Germinal center (tissue), 1 donor: ENCODE results near the gene HBD.

Source experiments
- DNase-seq: peaks from one replicate; pipeline ENCODE4 v3.0.0; 2012; ENCODE audit warnings: mixed read lengths, low spot score

Gene HBD

DNA sequence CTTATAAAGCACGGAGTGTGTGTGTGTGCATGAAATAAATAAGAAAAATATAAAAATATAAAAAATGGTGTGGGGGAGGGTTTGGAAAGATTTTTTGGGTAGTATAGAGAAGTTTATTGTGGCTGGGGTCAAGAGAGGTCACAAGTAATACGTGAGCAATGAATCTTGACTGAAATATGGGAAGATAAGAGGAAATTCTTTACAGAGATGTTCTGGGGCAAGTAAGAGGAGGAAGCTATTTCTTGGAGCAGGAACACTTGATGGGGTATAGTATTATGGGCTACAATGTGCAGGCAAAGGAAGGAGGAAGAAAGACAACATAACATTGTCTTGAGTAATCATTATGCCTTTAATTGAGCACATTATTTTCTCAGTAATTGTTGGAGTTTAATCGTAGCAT lies 2.1 kb downstream of the HBD start:
- DNase-seq, result no peak

DNA sequence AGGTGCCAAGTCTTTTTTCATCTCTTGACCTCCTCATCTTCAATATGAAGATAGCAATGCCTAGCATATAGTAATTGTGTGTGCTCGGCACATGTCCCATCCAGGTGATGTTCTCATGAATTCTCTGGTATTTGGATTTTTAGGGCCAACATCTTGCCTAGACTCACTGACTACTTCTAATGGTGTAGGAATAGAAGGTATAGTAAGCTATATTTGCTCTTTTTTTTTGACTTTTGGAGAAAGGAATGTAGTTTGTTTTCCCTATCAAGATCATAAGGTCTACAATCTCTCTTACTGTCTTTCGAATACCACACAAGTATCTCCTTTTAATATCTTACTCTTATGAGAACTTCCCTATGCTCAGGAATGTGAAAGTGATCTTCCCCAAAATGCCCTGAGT lies 3.2 kb downstream of the HBD start:
- DNase-seq, result no peak

DNA sequence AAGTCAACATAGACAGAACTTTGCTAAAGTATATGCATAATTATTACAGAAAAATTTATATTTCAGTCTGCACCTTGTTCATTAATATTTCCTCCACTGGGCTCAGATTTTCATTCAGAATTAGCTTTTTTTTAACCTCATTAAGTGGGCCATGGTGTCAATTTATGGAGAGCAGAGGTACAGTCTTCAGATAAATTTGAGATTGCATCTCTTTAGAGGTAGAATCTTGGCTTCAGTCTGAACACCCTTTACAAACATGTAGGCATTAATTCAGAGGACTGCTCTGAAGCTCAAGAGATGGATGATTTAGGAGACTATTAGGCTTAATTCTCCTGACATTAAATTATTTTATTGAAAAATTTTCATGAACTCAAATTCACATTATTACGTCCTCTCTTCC lies 4.0 kb downstream of the HBD start:
- DNase-seq, result no peak

DNA sequence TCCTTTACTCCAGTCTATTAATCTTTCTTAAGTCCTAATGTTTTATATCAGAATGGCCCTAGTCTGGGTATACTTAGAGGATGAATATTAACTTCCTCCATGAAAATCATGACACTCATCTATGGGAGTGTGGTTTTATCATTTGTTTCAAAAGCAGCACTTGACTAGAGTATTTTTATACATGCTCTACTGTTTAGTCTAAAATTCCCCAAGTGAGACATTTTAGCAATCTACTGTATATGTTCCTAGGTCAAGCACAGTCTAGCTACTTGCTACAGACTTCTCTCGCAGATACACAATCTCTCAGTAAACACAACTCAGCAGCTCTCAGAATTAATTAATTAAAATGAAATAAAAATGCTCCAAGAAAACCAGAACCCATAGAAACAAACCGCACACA lies 4.5 kb downstream of the HBD start:
- no peak for DNase-seq

DNA sequence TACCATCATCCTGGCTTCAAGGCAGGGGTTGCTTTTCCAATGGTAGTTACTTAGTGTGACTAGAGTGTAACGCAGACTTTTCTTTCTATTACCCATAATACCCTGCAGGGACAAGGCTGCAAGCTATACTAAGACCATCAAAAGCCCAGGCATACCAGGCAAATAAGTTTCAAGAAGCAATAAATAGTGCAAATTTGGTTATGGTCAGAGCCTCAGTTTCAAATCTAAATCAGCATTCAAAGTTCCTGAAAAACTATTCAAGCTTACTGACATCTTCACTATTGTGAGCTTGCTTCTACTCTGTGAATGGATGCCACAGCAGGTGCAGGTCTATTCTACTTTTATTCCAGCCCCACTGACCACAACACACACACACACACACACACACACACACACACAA lies 4.9 kb downstream of the HBD start:
- DNase-seq, result no peak

DNA sequence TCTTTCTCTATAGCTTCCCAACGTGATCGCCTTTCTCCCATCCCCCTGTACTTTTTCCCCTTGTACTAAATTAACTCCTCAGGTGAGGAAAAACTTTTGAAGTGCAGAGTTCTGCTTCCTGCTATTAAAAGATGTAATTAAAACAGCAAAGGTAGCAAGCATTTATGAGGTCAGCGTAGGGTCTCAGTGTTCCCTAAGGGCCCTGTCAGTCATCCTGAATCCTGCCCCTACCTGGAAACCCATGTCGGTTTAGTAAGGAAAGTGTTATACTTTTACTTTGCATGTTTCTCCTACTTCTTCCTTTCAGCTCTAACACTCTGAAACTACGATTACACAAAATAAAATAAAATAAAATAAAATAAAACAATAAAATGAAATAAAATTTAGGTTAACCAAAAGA lies 6.2 kb downstream of the HBD start:
- no peak for DNase-seq

DNA sequence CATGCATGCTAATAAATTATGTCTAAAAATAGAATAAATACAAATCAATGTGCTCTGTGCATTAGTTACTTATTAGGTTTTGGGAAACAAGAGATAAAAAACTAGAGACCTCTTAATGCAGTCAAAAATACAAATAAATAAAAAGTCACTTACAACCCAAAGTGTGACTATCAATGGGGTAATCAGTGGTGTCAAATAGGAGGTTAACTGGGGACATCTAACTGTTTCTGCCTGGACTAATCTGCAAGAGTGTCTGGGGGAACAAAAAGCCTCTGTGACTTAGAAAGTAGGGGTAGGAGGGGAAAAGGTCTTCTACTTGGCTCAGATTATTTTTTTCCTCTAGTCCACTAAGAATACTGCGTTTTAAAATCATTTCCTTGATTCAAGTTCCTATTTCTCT lies 6.6 kb downstream of the HBD start:
- DNase-seq, result no peak

DNA sequence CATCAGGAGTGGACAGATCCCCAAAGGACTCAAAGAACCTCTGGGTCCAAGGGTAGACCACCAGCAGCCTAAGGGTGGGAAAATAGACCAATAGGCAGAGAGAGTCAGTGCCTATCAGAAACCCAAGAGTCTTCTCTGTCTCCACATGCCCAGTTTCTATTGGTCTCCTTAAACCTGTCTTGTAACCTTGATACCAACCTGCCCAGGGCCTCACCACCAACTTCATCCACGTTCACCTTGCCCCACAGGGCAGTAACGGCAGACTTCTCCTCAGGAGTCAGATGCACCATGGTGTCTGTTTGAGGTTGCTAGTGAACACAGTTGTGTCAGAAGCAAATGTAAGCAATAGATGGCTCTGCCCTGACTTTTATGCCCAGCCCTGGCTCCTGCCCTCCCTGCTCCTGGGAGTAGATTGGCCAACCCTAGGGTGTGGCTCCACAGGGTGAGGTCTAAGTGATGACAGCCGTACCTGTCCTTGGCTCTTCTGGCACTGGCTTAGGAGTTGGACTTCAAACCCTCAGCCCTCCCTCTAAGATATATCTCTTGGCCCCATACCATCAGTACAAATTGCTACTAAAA lies 7.5 kb downstream of the HBD start, which contains the start of gene HBB:
Gene HBB (minus strand): TSS at position 340 of the 579 bp plus-strand sequence. CDS start 50 bp downstream, at position 290.
- DNase-seq, result no peak

DNA sequence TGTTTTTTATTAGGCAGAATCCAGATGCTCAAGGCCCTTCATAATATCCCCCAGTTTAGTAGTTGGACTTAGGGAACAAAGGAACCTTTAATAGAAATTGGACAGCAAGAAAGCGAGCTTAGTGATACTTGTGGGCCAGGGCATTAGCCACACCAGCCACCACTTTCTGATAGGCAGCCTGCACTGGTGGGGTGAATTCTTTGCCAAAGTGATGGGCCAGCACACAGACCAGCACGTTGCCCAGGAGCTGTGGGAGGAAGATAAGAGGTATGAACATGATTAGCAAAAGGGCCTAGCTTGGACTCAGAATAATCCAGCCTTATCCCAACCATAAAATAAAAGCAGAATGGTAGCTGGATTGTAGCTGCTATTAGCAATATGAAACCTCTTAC lies 8.8 kb downstream of the HBD start:
- DNase-seq, result no peak

DNA sequence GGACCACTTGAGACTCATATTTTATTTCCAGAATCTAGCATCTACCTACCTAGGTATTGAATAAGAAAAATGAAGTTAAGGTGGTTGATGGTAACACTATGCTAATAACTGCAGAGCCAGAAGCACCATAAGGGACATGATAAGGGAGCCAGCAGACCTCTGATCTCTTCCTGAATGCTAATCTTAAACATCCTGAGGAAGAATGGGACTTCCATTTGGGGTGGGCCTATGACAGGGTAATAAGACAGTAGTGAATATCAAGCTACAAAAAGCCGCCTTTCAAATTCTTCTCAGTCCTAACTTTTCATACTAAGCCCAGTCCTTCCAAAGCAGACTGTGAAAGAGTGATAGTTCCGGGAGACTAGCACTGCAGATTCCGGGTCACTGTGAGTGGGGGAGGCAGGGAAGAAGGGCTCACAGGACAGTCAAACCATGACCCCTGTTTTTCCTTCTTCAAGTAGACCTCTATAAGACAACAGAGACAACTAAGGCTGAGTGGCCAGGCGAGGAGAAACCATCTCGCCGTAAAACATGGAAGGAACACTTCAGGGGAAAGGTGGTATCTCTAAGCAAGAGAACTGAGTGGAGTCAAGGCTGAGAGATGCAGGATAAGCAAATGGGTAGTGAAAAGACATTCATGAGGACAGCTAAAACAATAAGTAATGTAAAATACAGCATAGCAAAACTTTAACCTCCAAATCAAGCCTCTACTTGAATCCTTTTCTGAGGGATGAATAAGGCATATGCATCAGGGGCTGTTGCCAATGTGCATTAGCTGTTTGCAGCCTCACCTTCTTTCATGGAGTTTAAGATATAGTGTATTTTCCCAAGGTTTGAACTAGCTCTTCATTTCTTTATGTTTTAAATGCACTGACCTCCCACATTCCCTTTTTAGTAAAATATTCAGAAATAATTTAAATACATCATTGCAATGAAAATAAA lies 9.5 kb downstream of the HBD start:
- no peak for DNase-seq

DNA sequence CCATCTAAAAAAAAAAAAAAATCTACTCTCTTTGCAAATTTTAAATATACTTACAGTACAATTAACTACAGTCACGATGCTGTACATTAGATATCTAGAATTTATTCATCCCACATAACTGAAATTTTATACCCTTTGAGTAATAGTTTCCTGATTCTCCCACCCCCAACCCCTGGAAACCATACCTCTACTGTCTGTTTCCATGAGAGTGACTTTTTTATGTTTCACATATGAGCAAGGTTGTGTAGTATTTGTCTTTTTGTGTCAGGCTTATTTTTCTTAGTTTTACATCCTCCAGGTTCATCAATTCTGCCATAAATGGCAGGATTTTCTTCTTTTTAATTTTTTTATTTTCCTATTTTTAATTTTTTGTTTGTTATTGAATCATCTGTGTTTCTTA lies 10.6 kb downstream of the HBD start:
- no peak for DNase-seq

DNA sequence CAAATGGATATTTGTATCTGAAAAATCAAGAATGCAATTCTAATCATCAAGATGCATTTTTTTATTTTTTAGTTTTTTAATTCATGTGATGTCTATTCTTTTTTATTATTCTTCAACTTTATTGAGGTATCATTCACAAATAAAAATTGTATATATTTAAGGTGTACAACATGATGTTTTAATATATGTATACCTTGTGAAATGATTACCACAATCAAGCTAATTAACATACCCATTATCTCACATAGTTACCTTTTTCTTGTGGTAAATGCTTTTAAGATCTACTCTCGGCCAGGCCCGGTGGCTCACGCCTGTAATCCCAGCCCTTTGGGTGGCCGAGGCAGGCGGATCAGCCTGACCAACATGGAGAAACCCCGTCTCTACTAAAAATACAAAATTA lies 11.1 kb downstream of the HBD start:
- DNase-seq, result no peak

DNA sequence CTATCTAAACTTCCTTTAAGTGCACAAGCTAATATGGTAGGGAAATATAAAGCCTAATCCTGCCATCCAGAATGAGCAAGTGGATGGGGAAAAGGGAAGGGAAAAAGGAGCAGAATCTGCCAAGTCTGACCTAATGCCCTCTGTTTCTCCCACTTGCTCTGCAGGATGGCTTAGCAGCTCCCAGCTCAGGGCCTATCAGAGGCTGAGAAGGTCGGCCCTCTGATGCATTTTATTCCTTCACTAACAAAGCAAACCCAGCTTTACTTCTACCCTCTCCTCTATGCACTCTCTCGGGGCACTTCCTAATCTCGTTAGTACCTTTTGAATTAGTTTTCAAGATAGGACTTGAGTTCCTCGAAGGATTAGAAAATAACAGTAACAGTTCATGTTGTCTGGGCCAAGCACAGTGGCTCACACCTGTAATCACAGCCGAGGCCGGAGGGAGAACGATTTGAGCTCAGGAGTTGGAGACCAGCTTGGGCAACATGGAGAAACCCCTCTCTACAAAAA lies 23.9 kb downstream of the HBD start:
- no peak for DNase-seq

DNA sequence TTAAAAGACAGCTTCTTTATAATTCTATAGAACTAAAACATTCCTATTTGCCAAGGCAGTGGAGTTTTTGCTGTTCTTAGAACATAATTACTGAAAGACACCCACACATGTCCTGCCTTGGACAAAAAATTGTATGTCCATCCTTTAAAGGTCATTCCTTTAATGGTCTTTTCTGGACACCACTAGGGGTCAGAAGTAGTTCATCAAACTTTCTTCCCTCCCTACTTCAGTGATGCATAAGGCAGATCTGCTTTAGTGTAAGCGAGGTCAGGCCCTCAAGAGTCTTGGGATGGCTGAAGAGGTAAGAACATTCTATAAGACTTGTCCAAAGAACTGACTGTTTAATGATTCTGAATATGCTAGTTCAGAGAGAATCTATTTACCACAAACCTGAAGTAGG lies 29.5 kb downstream of the HBD start:
- no peak for DNase-seq

DNA sequence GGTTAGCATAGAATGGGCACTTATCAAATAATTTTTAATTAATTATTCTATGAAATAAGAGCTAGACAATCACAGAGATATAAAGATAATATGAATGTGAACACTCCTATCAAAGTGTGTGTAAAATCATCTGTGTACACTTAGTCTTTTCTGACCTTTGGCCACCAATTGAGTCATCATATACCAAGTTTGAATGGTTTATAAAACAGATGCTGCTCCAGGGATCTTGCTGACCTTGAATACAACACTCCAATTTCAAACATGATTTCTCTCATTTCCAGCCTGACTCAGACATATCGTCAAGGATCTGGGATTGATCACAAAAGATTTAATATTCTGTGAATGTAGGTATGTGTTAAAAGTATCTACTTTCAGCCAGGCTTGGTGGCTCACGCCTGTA lies 30.9 kb downstream of the HBD start:
- no peak for DNase-seq

DNA sequence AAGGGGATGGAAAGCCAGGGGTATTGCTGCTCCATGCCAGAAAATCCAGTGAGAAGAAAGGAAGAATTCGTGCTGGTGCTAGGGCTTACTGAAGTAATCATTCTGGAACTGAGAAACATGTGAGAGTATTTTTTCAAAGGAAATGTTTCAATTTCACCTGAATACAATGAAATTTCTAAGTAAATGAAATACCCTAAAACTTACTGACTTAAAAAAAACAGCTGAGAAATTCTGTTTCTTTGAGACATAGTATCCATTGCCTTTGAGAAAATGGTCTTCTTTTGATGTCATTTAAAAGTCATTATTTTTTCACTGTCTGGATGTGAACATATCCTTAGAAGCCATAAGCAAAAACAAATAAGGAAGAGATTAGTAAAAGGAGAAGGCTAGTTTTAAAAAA lies 33.7 kb downstream of the HBD start, which contains the start of gene OR51V1:
Gene OR51V1 (minus strand): TSS at position 101 of the 400 bp plus-strand sequence. CDS start 0 bp downstream, at position 101.
- DNase-seq, result no peak

DNA sequence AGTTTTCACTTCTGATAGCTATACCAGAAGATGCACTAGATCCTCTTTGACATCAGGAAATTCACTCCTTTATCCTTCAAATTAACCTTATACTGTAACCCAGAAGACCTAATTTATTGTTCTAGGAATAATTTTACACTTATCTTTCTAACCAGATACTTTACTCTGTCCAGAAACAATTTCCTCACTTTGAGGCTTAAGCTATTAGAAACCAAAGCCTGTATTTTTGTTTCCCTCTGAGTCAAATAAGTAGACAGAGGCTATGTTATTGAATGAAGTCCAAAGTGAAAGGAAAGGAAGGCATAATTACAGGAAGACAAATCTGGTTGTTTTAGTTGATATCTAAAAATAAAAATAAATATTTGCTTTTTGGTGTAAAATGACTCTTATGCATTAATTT lies 36.0 kb downstream of the HBD start:
- DNase-seq, result no peak

DNA sequence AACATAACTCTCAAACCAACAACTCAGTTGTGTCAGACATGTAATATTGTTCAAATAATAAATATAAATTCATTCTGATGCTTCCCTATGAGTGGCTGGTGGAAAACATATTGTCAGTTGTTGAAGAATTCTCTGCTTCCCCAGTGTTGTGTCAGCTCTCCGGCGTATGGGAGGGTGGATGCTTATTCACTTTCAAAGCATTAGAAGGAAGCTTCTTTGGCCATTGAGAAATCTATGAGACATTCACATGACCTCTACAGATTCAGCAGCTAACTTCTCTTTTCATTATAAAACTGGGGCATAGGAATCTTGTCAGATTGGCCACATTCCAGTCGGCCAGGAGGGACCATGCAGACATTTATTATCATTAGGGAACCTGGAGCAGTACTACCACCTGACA lies 36.7 kb downstream of the HBD start:
- no peak for DNase-seq

DNA sequence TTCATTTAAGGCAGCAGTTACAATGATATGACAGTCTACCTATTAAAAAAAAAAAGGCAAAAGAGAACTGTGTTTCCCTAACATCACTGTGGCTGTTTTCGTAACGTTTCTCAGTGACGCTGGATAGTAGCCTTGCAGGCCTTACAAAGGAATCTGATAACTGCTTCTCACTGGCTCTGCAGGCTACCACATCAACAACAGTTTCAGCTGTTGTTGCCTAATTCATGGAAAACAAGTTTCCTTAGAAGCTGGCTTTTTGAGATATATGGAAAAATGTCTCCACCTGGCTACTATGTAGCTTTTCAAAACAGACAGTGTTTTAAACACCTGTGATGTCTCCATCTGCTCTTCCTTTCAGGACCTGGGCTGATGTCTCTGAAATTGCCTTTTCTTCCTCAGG lies 37.6 kb downstream of the HBD start:
- no peak for DNase-seq

DNA sequence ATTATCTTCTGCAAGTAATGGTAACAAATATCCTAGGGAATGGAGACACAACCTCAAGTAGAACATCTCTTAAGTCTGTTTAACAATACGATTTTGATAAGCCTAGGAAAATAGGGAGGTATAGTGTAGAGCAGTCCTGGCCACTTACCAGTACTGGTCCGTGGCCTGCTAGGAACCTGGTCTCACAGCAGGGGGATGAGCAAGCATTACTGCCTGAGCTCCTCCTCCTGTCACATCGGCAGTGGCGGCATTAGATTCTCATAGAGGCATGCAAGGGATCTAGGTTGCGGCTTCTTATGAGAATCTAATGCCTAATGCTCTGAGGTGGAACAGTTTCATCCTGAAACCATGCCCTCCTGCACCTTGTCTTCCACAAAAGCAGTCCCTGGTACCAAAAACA lies 38.2 kb downstream of the HBD start:
- no peak for DNase-seq

DNA sequence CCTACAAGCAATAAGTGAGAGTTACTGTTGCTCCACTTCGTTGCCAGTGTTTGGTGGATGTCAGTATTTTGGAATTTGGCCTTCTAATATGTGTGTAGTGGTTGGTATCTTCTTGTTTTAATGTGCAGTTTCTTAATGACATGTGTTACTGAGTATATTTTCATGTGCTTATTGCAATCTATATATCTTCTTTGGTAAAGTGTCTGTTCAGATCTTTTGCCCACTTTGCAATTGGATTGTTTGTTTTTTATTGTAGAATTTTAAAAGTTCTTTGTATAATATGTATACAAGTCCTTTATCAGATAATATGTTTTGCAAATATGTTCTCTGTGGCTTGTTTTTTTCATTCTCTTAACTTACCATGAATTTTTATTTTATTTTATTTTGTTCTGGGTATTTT lies 41.5 kb downstream of the HBD start:
- no peak for DNase-seq

DNA sequence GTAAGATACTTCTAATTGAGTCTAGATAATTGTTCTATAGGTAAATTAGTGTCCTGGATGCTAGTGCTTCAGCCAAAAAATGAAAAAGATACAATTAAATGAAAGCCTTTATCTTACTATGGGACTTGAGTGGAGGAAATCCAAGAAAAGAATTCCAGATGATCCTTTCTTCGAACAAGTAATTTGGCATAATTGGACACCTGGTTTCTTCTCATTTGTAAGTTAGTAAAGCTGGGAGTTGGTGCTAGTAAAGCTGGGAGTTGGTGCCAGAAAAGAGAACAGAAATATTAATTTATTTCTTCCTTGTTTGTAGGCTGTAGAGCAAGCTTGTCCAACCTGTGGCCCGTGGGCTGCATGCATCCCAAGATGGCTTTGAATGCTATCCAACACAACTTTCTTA lies 46.1 kb downstream of the HBD start:
- DNase-seq, result no peak
